K562 (cell line): ENCODE measurements around the gene CDK5R2. TPM values are rescaled to one million over a fixed set of nuclear protein-coding genes. Genes with fewer than 3 reads are reported as not detected.

Experiments
- CCAR2 ChIP-seq: fragments of 200-400 bp; formaldehyde crosslinking; IDR thresholded peaks from 2 replicates; pipeline ENCODE4 v1.6.1; 2017; ENCODE audit warnings: mild to moderate bottlenecking, low read depth, low read length
- NFIC ChIP-seq: fragments of 450-650 bp; IDR thresholded peaks from 2 replicates; pipeline ENCODE4 v1.6.1; 2017; ENCODE audit warnings: mild to moderate bottlenecking, inconsistent platforms
- ZNF124 ChIP-seq: sonication (generic); formaldehyde crosslinking; IDR thresholded peaks from 2 replicates; pipeline ENCODE4 v1.8.1; 2022; ENCODE audit warnings: missing genetic modification reagents
- ZNF311 ChIP-seq: fragments of 250-450 bp; sonication (Bioruptor Pico); IDR thresholded peaks from 2 replicates; pipeline ENCODE4 v1.4.0; 2020; ENCODE audit warnings: mild to moderate bottlenecking, moderate library complexity
- ZNF584 ChIP-seq: fragments of 200-800 bp; sonication (Bioruptor generic); IDR thresholded peaks from 2 replicates; pipeline ENCODE4 v1.6.1; 2016; ENCODE audit warnings: low read depth, mild to moderate bottlenecking, missing genetic modification characterization, missing compliant biosample characterization
- polyA plus RNA-seq, 8 experiments: library from polyadenylated mRNA; depleted of rRNA in 4 of 8; stranded (reverse) in 5 of 8; unstranded in 3 of 8; fragments of >200 nt; fragmentation: Nextera tagmentation in 2 of 8; fragmentation: Illumina TruSeq in 1 of 8; extraction: Ambion mirVana in 2 of 8; extraction: Trizol in 1 of 8; gene quantifications; 2 replicates each; pipeline versions ENCODE4 v1.2.1 to v1.2.3, GENCODE V29; 2011 to 2014; ENCODE audit warnings: inconsistent platforms in 1 of 8, missing spikeins in 1 of 8
- total RNA-seq, 7 experiments: library from RNA; depleted of rRNA in 6 of 7; stranded (reverse); fragments of >200 nt in 6 of 7; fragmentation: Illumina TruSeq in 2 of 7; extraction: Trizol in 2 of 7; gene quantifications; 2 replicates each; pipeline versions ENCODE4 v1.2.1 to v1.2.3, GENCODE V29; 2011 to 2021; ENCODE audit warnings: low replicate concordance in 1 of 7
- TF ChIP-seq, protein P1 (sequence below): fragments of 450-650 bp; IDR thresholded peaks from 2 replicates; pipeline ENCODE4 v1.6.1; 2016; ENCODE audit warnings: low read depth

Gene CDK5R2
- total and polyA plus RNA-seq, 9 of the 15 experiments (the other 6 are each of a cell fraction or from before 2014, with no cell fraction given) = 0.09 TPM; not detected in 8

DNA sequence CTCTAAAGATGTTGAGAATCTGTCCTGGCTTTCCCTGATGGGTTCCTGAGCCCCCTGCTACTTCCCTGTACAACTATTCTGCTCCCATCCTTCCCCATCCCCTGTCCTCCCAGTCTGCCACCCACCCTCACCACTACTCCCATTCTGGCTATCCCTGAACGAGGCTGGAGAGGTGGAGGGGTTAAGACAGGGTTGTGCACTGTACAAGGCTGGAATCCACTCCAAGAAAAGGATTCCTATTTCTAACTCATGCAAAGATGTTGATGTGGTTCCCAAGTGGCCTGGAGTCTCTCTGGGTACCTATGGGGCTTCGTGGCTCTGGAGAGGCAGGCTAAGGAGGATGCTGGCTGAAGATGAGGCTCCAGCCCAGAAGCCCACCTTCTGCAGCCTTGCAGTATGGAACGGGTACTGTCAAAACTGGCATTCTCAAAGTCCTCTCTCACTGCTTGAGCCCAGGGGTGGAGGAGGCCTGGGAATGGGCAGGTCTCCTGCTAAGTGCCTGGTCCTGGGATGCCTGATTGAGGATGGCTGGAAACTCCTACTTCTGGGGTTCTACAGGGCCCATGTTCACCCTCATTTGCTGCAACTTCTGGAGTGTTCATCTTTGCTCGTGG, 26.8 kb downstream of the CDK5R2 start (continued):
- TF ChIP-seq ZNF311 (no peak), ZNF124 (no peak), CCAR2 (no peak), ZNF584 (CRISPR knock-in tag) (no peak), NFIC (no peak)
- TF ChIP-seq, protein P1, sequence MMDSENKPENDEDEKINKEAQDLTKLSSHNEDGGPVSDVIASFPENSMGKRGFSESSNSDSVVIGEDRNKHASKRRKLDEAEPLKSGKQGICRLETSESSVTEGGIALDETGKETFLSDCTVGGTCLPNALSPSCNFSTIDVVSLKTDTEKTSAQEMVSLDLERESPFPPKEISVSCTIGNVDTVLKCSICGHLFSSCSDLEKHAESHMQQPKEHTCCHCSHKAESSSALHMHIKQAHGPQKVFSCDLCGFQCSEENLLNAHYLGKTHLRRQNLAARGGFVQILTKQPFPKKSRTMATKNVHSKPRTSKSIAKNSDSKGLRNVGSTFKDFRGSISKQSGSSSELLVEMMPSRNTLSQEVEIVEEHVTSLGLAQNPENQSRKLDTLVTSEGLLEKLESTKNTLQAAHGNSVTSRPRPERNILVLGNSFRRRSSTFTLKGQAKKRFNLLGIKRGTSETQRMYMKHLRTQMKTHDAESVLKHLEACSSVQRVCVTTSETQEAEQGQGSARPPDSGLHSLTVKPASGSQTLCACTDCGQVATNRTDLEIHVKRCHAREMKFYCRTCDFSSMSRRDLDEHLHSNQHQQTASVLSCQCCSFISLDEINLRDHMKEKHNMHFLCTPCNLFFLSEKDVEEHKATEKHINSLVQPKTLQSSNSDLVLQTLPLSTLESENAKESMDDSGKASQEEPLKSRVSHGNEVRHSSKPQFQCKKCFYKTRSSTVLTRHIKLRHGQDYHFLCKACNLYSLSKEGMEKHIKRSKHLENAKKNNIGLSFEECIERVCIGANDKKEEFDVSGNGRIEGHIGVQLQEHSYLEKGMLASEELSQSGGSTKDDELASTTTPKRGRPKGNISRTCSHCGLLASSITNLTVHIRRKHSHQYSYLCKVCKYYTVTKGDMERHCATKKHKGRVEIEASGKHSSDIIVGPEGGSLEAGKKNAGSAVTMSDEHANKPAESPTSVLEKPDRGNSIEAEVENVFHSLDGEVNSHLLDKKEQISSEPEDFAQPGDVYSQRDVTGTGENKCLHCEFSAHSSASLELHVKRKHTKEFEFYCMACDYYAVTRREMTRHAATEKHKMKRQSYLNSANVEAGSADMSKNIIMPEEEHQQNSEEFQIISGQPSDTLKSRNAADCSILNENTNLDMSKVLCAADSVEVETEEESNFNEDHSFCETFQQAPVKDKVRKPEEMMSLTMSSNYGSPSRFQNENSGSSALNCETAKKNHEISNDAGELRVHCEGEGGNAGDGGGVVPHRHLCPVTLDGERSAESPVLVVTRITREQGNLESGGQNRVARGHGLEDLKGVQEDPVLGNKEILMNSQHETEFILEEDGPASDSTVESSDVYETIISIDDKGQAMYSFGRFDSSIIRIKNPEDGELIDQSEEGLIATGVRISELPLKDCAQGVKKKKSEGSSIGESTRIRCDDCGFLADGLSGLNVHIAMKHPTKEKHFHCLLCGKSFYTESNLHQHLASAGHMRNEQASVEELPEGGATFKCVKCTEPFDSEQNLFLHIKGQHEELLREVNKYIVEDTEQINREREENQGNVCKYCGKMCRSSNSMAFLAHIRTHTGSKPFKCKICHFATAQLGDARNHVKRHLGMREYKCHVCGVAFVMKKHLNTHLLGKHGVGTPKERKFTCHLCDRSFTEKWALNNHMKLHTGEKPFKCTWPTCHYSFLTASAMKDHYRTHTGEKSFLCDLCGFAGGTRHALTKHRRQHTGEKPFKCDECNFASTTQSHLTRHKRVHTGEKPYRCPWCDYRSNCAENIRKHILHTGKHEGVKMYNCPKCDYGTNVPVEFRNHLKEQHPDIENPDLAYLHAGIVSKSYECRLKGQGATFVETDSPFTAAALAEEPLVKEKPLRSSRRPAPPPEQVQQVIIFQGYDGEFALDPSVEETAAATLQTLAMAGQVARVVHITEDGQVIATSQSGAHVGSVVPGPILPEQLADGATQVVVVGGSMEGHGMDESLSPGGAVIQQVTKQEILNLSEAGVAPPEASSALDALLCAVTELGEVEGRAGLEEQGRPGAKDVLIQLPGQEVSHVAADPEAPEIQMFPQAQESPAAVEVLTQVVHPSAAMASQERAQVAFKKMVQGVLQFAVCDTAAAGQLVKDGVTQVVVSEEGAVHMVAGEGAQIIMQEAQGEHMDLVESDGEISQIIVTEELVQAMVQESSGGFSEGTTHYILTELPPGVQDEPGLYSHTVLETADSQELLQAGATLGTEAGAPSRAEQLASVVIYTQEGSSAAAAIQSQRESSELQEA = no peak
